NCI-H2171 (cell line): ENCODE data around the gene CASP9.

Experiments used
- DNase-seq: peaks from one replicate; lab custom pipeline; 2025; lab: John Stamatoyannopoulos, UW

CASP9 gene

GRCh38 chr1:15445390-15446122 lies 78.5 kb downstream of the CASP9 start:
- DNase-seq: no peak

- DNase-seq: no peak
Observed at GRCh38 chr1:15444468-15445389, 79.3 kb downstream of the CASP9 start.

GRCh38 chr1:15443281-15443680 lies 80.7 kb downstream of the CASP9 start:
- no peak for DNase-seq

GRCh38 chr1:15442759-15443158 lies 81.3 kb downstream of the CASP9 start:
- DNase-seq: no peak

- DNase-seq: no peak
Observed at GRCh38 chr1:15442119-15442518, 81.9 kb downstream of the CASP9 start.
